Adrenal gland (tissue), 5 donors: ENCODE results near the gene ADGRL2.

Source experiments
- CTCF ChIP-seq, 6 experiments: fragments of 450-650 bp in 4 of 6; fragments of 200-600 bp in 2 of 6; sonication (generic) in 1 of 6; IDR thresholded peaks; 1 replicate in 5 of 6; 2 replicates in 1 of 6; pipeline versions ENCODE4 v1.5.1 to v1.8.0; 2016 to 2021; ENCODE audit warnings: antibody characterized with exemption in 6 of 6, mild to moderate bottlenecking in 2 of 6, moderate library complexity in 1 of 6
- POLR2A ChIP-seq, 2 donors: fragments of 450-650 bp; IDR thresholded peaks; one replicate each; pipeline ENCODE4 v1.6.1; 2017; ENCODE audit warnings: antibody characterized with exemption in 2 of 2, mild to moderate bottlenecking in 2 of 2, moderate library complexity in 1 of 2
- donor health status: DM: no; HTN: no; CAD: no.

- TF ChIP-seq CTCF (IDR thresholded peaks at IDR 0.05) (no peak), POLR2A (IDR thresholded peaks at IDR 0.05) (no peak)
Observed at GRCh38 chr1:81756872-81757271, 43.9 kb upstream of the ADGRL2 start.
